Ovary (tissue), 3 donors: ENCODE results near the gene PARD3B.

Source experiments
- POLR2A ChIP-seq: fragments of 450-650 bp; IDR thresholded peaks from one replicate; pipeline ENCODE4 v1.6.1; 2017; ENCODE audit warnings: antibody characterized with exemption, mild to moderate bottlenecking, moderate library complexity
- TF ChIP-seq, protein P1 (sequence below), 3 donors: fragments of 450-650 bp in 2 of 3; fragments of 200-600 bp in 1 of 3; IDR thresholded peaks; one replicate each; pipeline versions ENCODE4 v1.5.1 to v1.8.0; 2016 to 2022; ENCODE audit warnings: antibody characterized with exemption in 3 of 3, mild to moderate bottlenecking in 1 of 3
- donor health status: DM: no; HTN: no; CAD: no.

GRCh38 chr2:205531489-205532148 is 986.3 kb downstream of the PARD3B start:
- TF ChIP-seq, protein P1, sequence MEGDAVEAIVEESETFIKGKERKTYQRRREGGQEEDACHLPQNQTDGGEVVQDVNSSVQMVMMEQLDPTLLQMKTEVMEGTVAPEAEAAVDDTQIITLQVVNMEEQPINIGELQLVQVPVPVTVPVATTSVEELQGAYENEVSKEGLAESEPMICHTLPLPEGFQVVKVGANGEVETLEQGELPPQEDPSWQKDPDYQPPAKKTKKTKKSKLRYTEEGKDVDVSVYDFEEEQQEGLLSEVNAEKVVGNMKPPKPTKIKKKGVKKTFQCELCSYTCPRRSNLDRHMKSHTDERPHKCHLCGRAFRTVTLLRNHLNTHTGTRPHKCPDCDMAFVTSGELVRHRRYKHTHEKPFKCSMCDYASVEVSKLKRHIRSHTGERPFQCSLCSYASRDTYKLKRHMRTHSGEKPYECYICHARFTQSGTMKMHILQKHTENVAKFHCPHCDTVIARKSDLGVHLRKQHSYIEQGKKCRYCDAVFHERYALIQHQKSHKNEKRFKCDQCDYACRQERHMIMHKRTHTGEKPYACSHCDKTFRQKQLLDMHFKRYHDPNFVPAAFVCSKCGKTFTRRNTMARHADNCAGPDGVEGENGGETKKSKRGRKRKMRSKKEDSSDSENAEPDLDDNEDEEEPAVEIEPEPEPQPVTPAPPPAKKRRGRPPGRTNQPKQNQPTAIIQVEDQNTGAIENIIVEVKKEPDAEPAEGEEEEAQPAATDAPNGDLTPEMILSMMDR (IDR thresholded peaks at IDR 0.05) = no peak
- TF ChIP-seq POLR2A = no peak
